ENCODE results near the gene ARRDC1. TPM values are rescaled to one million over a fixed set of nuclear protein-coding genes. Genes with fewer than 3 reads are reported as not detected.

ARRDC1 gene
- 10 to 100 TPM; 11.1 to 46.2 (median 13.8) TPM for total RNA-seq
- 10 to 100 TPM in 1 of 2 donors, 1 to 10 TPM in 1; 5.2 to 20.6 TPM for polyA plus RNA-seq
- long read RNA-seq, donor 1, transcript ARRDC1-201 (8 exons, 1,586 nt): major isoform, 23 of 45 reads
- long read RNA-seq, donor 1, partial matches to known transcripts: 9 of 45 reads
- long read RNA-seq, donor 1, other reads (novel, unspliced or antisense): 13 of 45 reads
- long read RNA-seq, donor 2, transcript ARRDC1-201 (8 exons, 1,586 nt): major isoform, 6 of 7 reads
- long read RNA-seq, donor 2, partial matches to known transcripts: 0 of 7 reads
- long read RNA-seq, donor 2, other reads (novel, unspliced or antisense): 0 of 7 reads
- long read RNA-seq, donor 3, transcript ARRDC1-201 (8 exons, 1,586 nt): major isoform, 16 of 49 reads
- long read RNA-seq, donor 3, partial matches to known transcripts: 15 of 49 reads
- long read RNA-seq, donor 3, other reads (novel, unspliced or antisense): 18 of 49 reads

GRCh38 chr9:137605121-137606004, at the start of gene ARRDC1:
Gene ARRDC1, plus strand, starts transcription at chr9:137605686. Its CDS starts 32 bp downstream, at chr9:137605718.
- 0 to 1% (median 0%) methylated on average over 24 to 110 of the region's 111 CpGs for WGBS, 3 donors
- intact Hi-C loops (cut with DNase I): no loop called here
- peak within 1 kb of the TSS in 1 of 2 donors; percentile 23 for H3K27ac ChIP-seq
- no peak for TF ChIP-seq CTCF (IDR thresholded peaks at IDR 0.05)
- TF ChIP-seq EP300 (IDR thresholded peaks at IDR 0.05): no peak
- TF ChIP-seq POLR2A (IDR thresholded peaks at IDR 0.05): peak; percentile 28
- no peaks in the 10 kb centered on the region for H3K36me3 ChIP-seq
- H3K4me3 ChIP-seq: peak within 1 kb of the TSS; percentile 80
- no peaks in the 10 kb centered on the region for H3K9me3 ChIP-seq
- no peaks in the 10 kb centered on the region for H3K27me3 ChIP-seq
- peaks cover 6% of the 10 kb centered on the region for H3K4me1 ChIP-seq (ENCODE audit: insufficient read depth)
- DNase-seq: peak; percentile 87 to 94 (median 90)

- Histone ChIP-seq H3K27ac (no peak overlapping the region), H3K4me3 (no peak overlapping the region), H3K27me3 (no peaks in the 10 kb centered on the region), H3K4me1 (ENCODE audit: insufficient read depth) (peaks cover 2% of the 10 kb centered on the region), H3K9me3 (no peaks in the 10 kb centered on the region), H3K36me3 (no peaks in the 10 kb centered on the region)
- DNase-seq: no peak
- WGBS, 3 donors: 72 to 78% (median 75%) methylated on average over 24 of the region's 24 CpGs
- intact Hi-C loops (cut with DNase I): no loop called here
- TF ChIP-seq CTCF (IDR thresholded peaks at IDR 0.05): no peak
- no peak for TF ChIP-seq POLR2A (IDR thresholded peaks at IDR 0.05)
- TF ChIP-seq EP300 (IDR thresholded peaks at IDR 0.05): no peak
These were observed 49.2 kb upstream of the ARRDC1 start for GRCh38 chr9:137556069-137556838.

- WGBS, 3 donors: 96 to 98% (median 97%) methylated on average over 4 of the region's 4 CpGs
- Histone ChIP-seq H3K27me3 (no peaks in the 10 kb centered on the region), H3K4me3 (no peak overlapping the region), H3K4me1 (ENCODE audit: insufficient read depth) (no peaks in the 10 kb centered on the region), H3K27ac (no peak overlapping the region), H3K9me3 (no peaks in the 10 kb centered on the region), H3K36me3 (no peaks in the 10 kb centered on the region)
- TF ChIP-seq CTCF (IDR thresholded peaks at IDR 0.05) (no peak), POLR2A (IDR thresholded peaks at IDR 0.05) (no peak), EP300 (IDR thresholded peaks at IDR 0.05) (no peak)
- DNase-seq: no peak
- intact Hi-C loops (cut with DNase I): no loop called here
These were observed 47.4 kb upstream of the ARRDC1 start for GRCh38 chr9:137558127-137558526.

- Histone ChIP-seq H3K27ac (no peak overlapping the region), H3K36me3 (no peaks in the 10 kb centered on the region), H3K9me3 (no peaks in the 10 kb centered on the region), H3K4me3 (no peak overlapping the region), H3K27me3 (no peaks in the 10 kb centered on the region), H3K4me1 (ENCODE audit: insufficient read depth) (no peaks in the 10 kb centered on the region)
- TF ChIP-seq EP300 (IDR thresholded peaks at IDR 0.05) (no peak), CTCF (IDR thresholded peaks at IDR 0.05) (no peak)
- WGBS, 3 donors: 81 to 90% (median 89%) methylated on average over 10 of the region's 10 CpGs
- DNase-seq: no peak
- intact Hi-C loops (cut with DNase I): no loop called here
These were observed 41.4 kb upstream of the ARRDC1 start for GRCh38 chr9:137564134-137564533.

All from ovary (tissue), 10 donors.